Sigmoid colon (tissue), 4 donors: ENCODE data around the gene PCDHA8.

ENCODE experiments used
- EP300 ChIP-seq, 4 donors: sonication (generic); formaldehyde crosslinking; IDR thresholded peaks; one replicate each; pipeline ENCODE4 v1.6.1; 2017; ENCODE audit warnings: antibody characterized with exemption in 4 of 4
- POLR2A ChIP-seq, 2 donors: fragments of 450-650 bp; IDR thresholded peaks; one replicate each; pipeline ENCODE4 v1.6.1; 2016; ENCODE audit warnings: antibody characterized with exemption in 2 of 2, mild to moderate bottlenecking in 2 of 2, moderate library complexity in 2 of 2
- POLR2AphosphoS5 ChIP-seq, 4 donors: sonication (generic); formaldehyde crosslinking; IDR thresholded peaks; one replicate each; pipeline ENCODE4 v1.6.1; 2017; ENCODE audit warnings: antibody characterized with exemption in 4 of 4
- TF ChIP-seq, protein P1 (sequence below), 4 experiments: fragments of 450-650 bp in 3 of 4; fragments of 200-600 bp in 1 of 4; IDR thresholded peaks; one replicate each; pipeline ENCODE4 v1.5.1; 2016 to 2019; ENCODE audit warnings: antibody characterized with exemption in 4 of 4, mild to moderate bottlenecking in 3 of 4, moderate library complexity in 2 of 4

DNA sequence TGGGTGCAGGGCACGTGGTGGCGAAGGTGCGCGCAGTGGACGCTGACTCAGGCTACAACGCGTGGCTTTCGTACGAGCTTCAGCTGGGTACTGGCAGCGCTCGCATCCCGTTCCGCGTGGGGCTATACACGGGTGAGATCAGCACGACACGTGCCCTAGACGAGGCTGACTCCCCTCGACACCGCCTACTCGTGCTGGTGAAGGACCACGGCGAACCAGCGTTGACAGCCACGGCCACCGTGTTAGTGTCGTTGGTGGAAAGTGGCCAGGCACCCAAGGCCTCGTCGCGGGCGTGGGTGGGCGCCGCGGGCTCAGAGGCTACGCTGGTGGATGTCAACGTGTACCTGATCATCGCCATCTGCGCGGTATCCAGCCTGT is 44.3 kb upstream of the PCDHA8 start:
- TF ChIP-seq, protein P1, sequence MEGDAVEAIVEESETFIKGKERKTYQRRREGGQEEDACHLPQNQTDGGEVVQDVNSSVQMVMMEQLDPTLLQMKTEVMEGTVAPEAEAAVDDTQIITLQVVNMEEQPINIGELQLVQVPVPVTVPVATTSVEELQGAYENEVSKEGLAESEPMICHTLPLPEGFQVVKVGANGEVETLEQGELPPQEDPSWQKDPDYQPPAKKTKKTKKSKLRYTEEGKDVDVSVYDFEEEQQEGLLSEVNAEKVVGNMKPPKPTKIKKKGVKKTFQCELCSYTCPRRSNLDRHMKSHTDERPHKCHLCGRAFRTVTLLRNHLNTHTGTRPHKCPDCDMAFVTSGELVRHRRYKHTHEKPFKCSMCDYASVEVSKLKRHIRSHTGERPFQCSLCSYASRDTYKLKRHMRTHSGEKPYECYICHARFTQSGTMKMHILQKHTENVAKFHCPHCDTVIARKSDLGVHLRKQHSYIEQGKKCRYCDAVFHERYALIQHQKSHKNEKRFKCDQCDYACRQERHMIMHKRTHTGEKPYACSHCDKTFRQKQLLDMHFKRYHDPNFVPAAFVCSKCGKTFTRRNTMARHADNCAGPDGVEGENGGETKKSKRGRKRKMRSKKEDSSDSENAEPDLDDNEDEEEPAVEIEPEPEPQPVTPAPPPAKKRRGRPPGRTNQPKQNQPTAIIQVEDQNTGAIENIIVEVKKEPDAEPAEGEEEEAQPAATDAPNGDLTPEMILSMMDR (IDR thresholded peaks at IDR 0.05) = no peak
- TF ChIP-seq POLR2AphosphoS5 (IDR thresholded peaks at IDR 0.05) (no peak), EP300 (IDR thresholded peaks at IDR 0.05) (no peak), POLR2A (IDR thresholded peaks at IDR 0.05) (no peak)
